Measurements from ENCODE around the gene STX1A.
"Not testable (repeated sequence)": the region's sequence is repeated elsewhere in the genome, so short reads cannot be mapped to it uniquely, and the experiment has no call there.

The STX1A gene

DNA sequence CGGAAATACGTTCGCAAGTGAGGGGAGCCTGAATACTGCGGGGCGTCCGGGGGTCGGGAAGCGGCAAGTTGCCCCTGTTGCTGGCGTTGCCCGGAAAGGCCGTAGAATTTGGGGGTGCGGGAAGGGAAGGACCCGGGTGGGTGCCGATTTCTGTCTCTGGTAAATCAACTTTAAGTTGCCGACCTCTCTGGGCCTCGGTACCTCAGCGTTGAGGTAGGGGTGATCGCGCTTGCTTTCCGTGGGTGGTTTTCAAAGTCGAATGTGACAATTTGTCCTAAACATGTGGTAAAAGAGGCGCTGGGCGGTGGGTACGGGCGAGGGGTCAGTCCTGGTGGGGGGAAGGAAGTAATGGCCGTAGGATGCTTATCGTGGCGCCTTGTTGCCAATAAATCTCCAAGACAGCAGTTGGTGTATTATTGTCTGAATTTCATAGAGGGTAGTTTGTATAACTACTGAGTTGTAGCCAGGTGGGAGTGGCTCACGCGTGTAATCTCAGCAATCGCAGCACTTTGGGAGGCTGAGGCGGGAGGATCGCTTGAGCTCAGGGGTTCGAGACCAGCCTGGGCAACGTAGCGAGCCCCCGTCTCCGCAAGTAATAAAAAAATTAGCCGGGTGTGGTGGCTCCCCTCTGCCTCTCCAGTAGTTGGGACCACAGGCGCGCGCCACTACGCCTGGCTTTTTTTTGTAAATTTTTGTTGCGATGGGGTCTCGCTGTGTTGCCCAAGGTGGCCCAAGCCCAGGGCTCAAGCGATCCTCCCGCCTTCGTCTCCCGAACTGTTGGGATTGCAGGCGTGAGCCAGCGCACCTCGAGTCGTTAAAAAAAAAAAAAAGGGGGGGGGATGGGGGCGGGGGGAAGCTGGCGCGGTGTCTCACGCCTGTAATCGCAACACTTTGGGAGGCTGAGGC lies 35.4 kb downstream of the STX1A start:
- no peak for FAIRE-seq
- no peak for DNase-seq (ENCODE audit: low spot score)

DNA sequence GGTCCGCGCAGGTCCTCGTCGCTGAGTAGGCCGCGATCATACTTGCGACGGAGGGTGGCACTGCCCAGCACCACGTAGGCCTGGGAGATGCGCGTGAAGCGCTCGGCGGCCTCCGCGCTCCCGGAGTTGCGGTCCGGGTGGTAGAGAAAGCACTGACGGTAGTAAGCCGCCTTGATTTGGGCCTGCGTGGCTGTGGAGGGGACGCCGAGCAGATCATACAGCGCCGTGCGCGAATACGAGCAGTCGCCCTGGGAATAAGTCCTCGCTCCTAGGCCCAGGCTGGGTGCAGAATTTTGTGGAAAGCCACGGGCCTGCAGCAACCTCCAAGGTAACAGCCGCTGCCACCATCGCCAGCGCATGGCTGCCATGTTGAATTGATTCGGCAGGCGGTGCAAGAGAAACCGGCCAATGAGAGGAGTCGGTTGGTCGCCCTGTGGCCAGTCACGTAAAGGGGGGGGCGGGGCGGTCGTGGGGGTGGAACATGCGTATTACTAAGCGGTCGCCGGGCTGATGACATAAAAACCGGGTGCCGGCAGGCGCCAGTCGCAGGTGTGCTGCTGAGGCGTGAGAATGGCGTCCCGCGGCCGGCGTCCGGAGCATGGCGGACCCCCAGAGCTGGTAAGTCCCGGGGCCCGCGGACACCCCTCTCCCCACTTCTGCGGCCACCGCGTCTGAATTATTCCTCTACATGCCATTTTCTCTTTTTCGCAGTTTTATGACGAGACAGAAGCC lies 36.2 kb downstream of the STX1A start, which contains the start of the genes BUD23 and DNAJC30:
TSS of gene BUD23 (plus strand) at position 542 of the 732 bp plus-strand sequence. CDS start at position 571, 29 bp downstream.
TSS of gene DNAJC30 (minus strand) at position 398 of the 732 bp plus-strand sequence. CDS start at position 368, 30 bp downstream.
- peak; percentile 98 for DNase-seq (ENCODE audit: low spot score)
- peak; percentile 17 for FAIRE-seq

DNA sequence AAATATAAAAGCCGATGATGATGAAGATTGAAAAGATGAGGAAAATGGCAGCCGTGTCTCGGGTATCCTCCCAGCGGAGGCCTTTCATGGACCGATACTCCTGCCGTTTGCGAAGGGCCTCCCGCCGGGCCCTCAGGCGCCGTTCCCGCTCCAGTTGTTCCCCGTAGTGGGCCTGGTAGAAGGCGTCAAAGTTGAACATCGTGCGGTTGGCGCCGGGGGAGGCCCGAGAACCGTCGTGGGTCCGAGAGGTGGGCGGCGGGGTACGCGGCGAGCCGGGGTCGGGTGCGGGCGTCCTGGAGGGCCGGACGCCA lies 36.8 kb downstream of the STX1A start:
- no peak for DNase-seq (ENCODE audit: low spot score)
- FAIRE-seq: no peak

DNA sequence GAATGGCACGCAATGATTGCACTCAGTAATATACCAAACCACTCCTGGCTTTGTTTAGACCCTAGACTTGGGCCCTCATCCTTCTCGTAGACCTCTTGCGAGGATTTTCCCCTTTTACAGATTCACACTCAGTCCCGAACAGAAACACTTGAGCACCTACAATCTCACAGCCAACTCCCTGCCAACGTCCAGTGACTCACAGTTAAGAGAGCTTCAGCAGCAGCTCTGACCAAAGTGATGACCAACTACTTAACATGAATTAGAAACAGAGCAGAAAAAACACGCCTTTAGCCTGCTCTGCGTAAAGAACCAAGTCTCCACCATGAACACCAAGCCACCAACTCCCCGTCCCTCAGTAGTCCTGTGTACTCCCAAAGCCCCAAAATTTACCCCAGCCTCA lies 38.4 kb downstream of the STX1A start:
- FAIRE-seq (no peak), DNase-seq (ENCODE audit: low spot score) (no peak)

DNA sequence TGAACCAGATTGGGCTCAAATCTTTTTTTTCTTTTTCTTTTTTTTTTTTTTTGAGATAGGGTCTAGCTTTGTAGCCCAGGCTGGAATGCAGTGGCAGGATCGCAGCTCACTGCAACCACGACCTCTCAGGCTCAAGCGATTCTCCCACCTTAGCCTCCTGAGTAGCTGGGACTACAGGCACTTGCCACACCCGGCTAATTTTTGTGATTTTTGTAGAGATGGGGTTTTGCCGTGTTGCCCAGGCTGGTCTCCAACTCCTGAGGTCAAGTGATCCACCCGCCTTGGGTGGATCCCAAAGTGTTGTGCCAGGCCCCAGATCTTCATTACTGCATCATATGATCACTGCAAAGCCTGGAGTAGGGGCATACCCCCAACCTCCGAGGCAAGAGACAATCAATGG lies 39.0 kb downstream of the STX1A start:
- DNase-seq (ENCODE audit: low spot score): no peak
- no peak for FAIRE-seq

DNA sequence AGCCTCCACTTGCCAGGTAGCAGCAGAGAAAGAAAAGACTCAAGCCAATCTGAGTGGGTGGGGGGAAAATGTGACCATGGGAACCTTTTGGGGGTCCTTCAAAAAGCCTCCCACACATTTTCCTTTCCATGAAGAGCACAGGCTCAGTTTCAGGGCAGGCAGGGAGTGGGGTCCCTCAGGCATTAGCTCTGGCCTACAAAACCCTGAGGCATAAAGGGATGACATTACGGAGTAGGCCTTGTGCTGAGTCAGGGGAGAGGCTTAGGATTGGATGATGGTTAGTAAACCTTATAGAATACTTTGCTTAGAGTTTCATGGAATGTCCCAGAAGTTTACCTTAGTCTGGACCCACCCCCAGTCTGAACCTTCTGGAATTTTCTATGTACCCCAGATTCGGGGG lies 39.8 kb downstream of the STX1A start:
- no peak for FAIRE-seq
- DNase-seq (ENCODE audit: low spot score): no peak

DNA sequence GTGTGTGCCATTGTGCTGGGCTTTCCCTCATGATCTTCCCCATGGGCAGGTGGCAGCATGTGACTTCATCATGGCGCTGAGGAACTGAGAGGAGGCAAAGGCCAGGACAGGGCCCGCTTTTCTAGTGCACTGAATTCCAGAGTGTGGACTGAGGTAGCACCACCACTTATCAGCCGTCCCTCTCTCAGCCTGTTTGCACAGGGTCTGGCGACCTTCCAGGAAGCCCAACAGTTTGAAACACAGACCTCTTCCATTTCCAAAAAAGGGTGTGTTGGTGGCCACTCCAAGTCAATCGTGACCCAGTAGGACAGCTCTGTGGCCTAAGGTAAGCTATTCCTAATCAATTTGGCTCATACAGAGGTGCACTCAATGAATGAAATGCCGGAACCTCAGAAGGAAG lies 40.6 kb downstream of the STX1A start:
- FAIRE-seq (no peak), DNase-seq (ENCODE audit: low spot score) (no peak)

DNA sequence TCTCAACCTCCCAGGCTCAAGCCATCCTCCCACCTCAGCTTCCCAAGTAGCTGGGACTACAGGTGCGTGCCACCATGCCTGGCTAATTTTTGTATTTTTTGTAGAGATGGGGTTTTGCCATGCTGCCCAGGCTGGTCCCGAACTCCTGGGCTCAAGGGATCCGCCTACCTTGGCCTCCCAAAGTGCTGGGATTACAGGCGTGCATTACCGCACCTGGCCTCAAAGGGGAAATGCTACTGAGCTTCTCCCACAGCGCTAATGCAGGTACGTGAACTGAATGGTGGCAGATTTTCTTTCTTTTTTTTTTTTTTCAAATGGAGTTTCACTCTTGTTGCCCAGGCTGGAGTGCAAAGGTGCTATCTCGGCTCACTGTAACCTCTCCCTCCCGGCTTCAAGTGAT lies 43.4 kb downstream of the STX1A start:
- not testable (repeated sequence) for DNase-seq (ENCODE audit: low spot score); FAIRE-seq

DNA sequence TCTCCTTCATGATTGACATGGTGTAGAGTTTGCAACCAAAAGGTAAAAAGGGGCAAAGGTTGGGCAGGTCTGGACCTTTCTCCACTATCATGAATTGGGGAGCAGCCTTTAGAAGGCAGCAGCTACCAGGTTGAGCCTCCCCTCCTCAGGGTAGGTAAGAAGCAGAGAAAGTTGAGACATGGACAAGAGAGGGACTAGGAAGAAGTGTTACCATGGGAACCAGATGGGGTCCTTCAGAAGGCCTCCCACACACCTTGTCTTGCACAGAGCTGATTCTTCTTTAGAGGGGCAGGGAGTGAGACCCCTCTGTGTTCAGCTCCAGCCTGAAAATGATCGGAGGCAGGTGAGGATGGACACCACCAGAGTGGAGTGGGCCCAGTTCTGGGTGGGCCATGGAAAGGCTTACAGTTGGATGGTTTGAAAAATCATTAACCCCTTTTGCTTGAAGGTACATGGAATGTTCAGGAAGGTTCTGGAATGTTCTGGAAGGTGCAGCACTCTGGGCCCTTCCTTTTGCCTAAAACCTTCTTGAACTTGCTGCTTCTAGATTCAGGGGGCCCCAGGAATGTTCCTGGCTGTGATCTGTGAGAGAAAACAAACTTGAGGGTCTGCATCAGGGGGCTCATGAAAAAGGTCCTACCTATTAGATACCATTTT lies 44.9 kb downstream of the STX1A start:
- DNase-seq (ENCODE audit: low spot score) (no peak), FAIRE-seq (no peak)

DNA sequence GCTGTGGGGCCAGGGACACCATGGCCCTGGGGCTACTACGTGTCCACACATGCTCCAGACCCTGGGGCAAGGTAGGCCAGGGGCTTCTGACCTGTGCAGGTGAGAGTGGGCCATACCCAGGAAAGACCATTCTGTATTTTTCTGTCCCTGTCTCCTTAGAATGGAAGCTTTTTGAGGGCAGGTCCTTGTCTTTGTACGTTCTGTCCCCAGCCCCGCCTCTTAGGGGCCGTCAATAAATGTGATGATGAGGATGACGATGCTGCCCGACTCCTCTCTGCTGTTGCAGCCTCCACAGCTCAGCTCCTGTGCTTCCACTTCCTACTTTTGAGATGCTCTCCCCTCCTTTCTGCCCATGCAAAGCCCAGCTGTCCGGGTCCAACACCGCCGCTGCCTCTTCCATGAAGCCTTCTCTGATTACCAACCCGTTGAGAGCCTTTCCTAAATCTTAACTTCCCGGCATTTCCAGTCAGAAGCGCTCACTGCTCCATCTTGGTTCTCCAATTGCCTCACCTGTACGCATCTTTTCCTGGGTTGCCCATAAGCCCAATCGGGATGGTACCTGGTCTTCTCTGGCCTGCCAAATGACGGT lies 47.5 kb downstream of the STX1A start:
- FAIRE-seq (no peak), DNase-seq (ENCODE audit: low spot score) (no peak)

DNA sequence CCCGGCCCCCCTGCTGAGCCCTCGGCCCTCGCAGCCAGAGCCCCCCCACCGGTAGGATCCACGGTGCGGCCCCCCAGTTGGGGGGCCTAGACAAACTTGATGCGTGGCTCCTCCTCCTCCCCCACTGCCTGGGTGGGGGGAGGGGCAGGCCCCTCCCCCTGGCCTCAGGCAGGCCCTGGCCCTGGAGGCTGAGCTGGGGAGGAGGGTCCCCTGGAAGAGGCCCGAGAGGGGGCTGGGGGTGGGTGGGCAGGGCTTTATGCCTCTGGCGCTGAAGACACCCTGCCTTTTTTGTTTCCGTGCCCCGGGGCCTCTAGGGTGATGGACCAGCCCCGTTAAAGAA lies 48.2 kb downstream of the STX1A start:
- FAIRE-seq (no peak), DNase-seq (ENCODE audit: low spot score) (no peak)

DNA sequence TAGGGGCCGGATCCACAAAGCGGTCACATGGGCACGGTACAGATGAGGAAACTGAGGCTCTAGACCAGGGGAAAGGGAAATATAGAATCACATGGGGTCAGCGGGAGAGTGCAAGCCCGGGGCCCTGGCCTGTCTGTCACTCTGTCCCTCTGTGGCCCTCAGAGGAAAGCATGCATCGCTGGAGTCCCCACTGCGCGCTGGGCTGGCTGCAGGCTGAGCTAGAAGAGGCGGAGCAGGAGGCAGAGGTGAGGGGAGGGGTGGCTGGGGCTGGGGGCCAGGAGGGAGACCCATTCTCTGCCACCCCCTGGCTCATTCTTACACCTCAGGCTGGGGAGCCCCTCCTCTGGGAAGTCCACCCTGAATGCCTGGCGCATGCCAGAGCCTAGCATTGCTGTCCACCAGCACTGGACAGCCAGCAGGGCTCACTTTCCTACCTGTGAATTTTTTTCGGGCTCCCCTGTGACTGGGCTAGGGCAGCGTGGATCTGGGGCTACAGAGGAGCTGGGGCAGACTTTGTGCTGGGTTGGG lies 49.5 kb downstream of the STX1A start:
- FAIRE-seq: no peak
- DNase-seq (ENCODE audit: low spot score): no peak

DNA sequence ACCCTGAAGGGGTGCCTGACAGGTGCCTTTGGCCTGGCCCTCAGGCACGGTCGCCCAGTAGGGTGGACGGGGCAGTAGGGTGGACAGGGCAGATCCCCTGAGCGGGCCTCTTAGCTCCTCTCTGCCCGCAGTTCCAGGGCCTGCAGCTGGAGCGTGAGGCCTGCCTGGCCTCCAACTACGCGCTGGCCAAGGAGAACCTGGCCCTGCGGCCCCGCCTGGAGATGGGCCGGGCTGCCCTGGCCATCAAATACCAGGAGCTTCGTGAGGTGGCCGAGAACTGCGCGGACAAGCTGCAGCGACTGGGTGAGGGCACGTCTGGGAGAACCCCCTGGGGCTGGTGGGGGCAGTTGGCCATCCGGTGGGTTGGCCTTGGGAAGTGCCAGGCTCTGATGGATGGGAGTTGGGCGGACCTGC lies 50.2 kb downstream of the STX1A start:
- DNase-seq (ENCODE audit: low spot score): no peak
- FAIRE-seq: no peak

DNA sequence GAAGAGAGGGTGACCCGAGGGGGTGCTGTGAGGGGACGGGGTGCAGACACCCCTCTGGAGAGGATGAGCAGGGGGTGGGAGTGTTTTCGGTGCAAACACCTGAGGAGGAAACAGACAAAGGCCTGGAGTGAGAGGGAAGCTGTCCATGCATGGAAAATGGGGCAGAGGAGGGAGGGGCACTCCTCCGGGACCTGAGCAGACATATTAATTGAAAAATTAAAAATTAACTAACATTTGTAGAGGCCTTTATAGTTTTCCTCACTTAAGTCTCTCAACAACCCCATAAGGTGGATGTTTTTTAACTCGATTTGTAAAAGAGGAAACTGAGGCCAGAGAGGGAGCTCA lies 50.6 kb downstream of the STX1A start:
- FAIRE-seq: no peak

DNA sequence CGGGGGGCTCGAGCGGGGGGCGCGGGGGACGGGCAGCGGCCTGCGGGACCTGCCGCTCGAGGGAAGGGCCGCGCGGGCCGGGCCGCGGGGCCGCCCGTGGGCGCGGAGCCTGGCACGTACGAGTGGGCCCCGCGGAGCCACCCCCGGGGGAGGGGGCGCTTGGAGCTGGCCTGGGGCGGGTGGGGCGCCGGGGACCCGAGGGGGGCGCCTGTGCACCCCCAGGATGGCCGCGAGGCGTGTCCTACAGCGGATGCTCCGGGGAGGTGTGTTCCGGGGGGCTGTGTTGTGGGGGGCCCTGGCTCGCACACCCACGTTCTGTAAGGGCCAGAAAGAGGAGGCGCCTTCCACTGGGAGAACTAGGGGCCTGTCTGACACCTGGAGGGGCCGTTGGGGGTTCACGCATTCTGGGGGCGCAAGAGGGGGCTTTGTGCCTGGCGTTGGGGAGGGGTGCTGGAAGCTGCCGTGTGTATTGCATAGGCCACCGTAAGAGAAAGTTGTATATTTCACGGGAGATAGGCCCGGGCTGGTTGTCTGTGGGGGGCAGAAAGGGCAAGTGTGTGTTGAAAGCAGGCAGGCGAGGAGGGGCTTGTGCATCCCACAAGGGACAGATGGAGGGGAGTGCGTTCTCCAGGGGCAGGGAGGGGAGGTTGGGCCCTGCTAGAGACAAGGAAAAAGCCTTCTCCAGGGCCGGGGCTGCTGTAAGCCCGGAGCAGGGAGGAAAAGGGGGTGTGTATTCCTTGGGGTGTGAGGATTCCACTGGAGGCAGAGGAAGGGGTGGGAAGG lies 51.2 kb downstream of the STX1A start:
- peak; percentile 28 for DNase-seq (ENCODE audit: low spot score)
- peak; percentile 20 for FAIRE-seq

More for the DNA sequence above, 50.6 kb downstream of the STX1A start:
- no peak for DNase-seq (ENCODE audit: low spot score)

DNA sequence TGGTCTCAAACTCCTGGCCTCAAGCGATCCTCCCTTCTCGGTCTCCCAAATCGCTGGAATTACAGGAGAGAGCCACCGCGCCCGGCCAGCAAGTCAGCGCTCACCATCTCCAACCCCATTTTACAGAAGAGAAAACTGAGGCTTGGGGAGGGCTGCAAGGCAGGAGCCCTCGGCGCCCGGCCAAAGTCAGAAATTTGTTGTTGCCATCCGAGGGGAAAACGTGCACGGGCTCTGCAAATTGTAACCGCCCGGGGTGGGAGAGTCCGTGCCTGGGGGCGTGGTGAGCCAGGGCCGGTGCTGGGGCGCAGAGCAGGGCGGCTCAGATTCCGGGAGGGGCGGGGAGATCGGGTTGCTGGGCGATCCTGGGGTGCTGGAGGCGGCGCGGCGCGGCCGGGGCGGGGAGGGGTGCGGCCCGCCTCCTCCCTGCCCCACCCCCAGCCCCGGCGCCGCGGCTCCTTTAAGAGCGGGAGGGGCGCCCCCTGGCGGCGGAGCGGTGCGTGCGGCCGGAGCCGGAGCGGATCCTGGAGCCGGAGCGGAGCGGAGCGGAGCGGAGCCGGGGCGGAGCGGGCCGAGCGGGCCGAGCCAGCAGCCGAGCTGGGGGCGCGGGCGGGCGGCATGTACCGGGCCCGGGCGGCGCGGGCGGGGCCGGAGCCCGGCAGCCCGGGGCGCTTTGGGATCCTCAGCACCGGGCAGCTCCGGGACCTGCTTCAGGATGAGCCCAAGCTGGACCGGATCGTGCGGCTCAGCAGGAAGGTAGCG lies 51.9 kb downstream of the STX1A start, which contains the start of gene VPS37D:
TSS of gene VPS37D (plus strand) at position 488 of the 759 bp plus-strand sequence. CDS start at position 616, 128 bp downstream.
- FAIRE-seq (peak; percentile 32), DNase-seq (ENCODE audit: low spot score) (peak; percentile 93)

DNA sequence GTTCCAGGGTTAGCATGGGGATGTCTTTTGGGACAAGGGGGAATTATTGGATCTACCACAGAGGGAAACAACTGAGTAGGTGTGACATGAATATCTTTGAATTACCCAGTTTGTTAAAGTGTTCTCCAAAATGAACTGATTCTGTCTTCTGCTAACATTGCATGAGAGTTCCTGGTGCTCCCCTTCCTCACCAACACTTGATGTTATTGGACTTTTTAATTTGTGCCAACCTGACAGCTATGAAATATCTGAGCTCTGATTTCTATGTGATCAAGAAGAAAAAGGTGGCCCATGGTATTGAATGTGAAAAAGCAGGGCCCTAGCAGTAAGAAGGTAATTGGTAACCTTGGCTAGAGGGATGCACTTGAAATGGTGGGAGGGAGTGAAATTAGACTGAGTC lies 56.4 kb downstream of the STX1A start:
- FAIRE-seq (no peak), DNase-seq (ENCODE audit: low spot score) (no peak)

DNA sequence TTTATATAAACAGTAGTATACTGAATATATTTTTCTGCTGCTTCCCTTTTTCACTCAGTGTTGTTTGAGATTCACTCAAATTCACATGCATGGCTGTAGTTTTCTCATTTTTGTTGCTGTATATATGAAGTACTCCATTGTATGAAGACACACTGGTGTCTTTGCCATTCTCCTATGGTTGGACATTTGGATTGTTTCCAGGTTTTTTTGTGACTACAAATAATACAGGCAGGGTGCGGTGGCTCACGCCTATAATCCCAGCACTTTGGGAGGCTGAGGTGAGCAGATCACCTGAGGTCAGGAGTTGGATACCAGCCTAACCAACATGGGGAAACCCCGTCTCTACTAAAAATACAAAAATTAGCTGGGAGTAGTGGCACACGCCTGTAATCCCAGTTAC lies 58.9 kb downstream of the STX1A start:
- not testable (repeated sequence) for DNase-seq (ENCODE audit: low spot score); FAIRE-seq

DNA sequence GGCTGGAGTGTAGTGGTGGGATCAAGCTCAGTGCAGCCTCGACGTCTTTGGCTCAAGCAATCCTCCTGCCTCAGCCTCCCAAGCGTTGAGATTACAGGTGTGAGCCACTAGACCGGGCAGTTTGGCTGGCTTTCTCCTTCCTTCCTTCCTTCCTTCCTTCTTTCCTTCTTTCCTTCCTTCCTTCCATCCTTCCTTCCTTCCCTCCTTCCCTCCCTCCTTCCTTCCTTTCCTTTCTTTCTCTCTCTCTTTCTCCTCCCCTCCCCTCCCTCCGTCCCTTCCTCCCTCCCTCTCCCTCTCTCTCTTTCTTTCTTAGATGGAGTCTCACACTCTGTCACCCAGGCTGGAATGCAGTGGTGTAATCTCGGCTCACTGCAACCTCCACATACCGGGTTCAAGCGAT lies 59.5 kb downstream of the STX1A start:
- DNase-seq (ENCODE audit: low spot score): no peak
- no peak for FAIRE-seq

DNA sequence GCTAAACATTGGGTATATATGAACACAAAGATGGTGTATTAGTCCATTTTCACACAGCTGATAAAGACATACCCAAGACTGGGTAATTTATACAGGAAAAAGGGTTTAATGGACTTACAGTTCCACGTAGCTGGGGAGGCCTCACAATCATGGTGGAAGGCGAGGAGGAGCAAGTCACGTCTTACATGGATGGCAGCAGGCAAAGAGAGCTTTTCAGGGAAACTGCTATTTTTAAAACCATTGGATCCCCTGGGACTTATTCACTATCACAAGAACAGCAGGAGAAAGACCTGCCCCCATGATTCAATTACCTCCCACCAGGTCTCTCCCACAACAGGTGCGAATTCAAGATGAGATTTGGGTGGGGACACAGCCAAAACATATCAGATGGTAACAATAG lies 64.2 kb downstream of the STX1A start:
- not testable (repeated sequence) for FAIRE-seq; DNase-seq (ENCODE audit: low spot score)

Measured in urothelium cell line (cell line).